ENCODE measurements around the gene PPIE.

GRCh38 chr1:39805385-39805784 is 66.7 kb downstream of the PPIE start:
- TF ChIP-seq EZH2phosphoT487 (conservative IDR thresholded peaks at IDR 0.05; ENCODE audit: low read length) (no peak), CTCF (IDR thresholded peaks at IDR 0.05; ENCODE audit: insufficient read depth, low read length, poor library complexity, severe bottlenecking) (no peak)
